Epithelial cell of proximal tubule (primary cell): ENCODE data around the gene GPR17. TPM values are rescaled to one million over a fixed set of nuclear protein-coding genes. Genes with fewer than 3 reads are reported as not detected.

Experiments used
- DNase-seq: peaks from one replicate; pipeline ENCODE4 v3.0.0-alpha.2; 2011; ENCODE audit warnings: low read depth
- H3K4me3 ChIP-seq: 2 replicates; pipeline ENCODE4 v1.5.1; 2011; ENCODE audit warnings: low read depth, mild to moderate bottlenecking, low read length
- CTCF ChIP-seq: conservative IDR thresholded peaks from 2 replicates; pipeline ENCODE4 v1.5.1; 2012; ENCODE audit warnings: low read depth, mild to moderate bottlenecking, low read length
- total RNA-seq: library from RNA; depleted of rRNA; stranded (reverse); fragments of >200 nt; gene quantifications from 2 replicates; pipeline ENCODE4 v1.2.3, GENCODE V29; 2015

The GPR17 gene
- total RNA-seq, 1 donor from 2014 or later = not detected

- no peak for DNase-seq
- H3K4me3 ChIP-seq = no peak overlapping the region
- TF ChIP-seq CTCF = no peak
Observed at GRCh38 chr2:127615511-127616166, 30.3 kb upstream of the GPR17 start.

DNA sequence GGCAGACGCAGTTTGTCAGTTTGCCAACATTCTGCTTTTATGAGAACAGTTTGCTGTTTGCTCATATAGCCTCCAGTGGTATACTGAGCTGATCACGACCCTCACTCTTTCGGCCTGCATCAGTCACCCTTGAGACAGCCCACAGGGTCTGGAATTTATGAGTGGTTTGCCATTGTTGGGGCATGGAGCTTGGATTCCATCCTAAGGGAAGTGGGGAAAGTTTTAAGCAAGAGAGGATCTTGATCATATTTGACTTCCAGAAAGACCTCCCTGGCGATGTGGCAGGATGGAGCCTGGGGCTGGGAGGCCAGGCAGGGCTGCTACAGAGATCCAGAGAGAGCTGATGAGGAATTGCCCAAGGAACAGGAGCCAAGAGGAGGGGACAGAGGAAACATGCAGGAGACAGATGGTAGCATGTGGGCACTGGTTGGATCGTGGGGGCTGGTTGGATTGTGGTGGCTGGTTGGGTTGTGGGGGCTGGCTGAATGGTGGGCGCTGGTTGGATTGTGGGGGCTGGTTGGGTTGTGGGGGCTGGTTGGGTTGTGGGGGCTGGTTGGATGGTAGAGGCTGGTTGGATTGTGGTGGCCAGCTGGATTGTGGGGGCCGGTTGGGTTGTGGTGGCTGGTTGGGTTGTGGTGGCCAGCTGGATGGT, 27.3 kb upstream of the GPR17 start:
- DNase-seq = no peak
- no peak overlapping the region for H3K4me3 ChIP-seq
- TF ChIP-seq CTCF = no peak

GRCh38 chr2:127619203-127619590, 26.8 kb upstream of the GPR17 start:
- no peak overlapping the region for H3K4me3 ChIP-seq
- no peak for DNase-seq
- TF ChIP-seq CTCF = no peak

- no peak overlapping the region for H3K4me3 ChIP-seq
- no peak for DNase-seq
- no peak for TF ChIP-seq CTCF
Observed at GRCh38 chr2:127619877-127620705, 25.9 kb upstream of the GPR17 start.

DNA sequence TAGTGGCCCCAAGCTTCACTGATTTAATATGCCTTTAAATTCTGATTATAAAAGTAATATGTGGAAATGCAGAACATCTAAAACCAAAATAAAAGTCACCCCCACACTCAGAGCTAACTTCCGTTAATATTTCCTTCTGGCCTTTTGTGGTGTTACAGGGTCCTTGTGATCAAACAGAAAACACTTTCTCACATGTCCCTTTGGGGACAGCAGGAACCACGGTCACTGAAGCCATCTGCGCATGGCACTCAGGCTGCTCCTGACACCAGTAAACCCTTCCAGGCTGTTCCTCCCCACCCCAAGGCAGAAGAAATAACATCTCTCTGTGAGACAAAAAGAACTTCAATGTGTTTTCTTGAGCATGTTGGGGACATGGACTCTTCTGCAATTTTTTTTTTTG, 25.1 kb upstream of the GPR17 start:
- no peak overlapping the region for H3K4me3 ChIP-seq
- no peak for TF ChIP-seq CTCF
- DNase-seq = no peak

DNA sequence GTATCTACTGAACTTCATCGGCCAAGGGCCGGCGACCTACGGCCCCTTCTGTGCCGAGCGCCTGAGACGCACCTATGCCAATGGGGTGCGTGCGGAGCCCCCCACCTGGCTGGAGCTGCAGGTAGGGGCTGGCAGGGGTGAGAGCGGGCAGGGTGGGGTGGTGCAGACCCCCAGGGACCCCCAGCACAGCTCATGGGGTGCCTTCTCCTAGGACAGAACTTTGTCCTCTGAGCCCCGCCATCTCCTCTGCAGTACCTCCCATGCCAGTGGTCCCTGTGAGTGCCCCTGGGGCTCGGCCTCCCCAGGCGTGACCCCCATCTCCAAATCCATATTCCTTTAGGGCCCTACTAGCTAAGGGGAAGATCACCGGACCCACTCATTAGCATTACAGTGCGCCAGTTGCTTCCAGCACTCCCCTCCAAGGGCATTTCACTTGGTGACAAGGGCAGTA, 23.9 kb upstream of the GPR17 start:
- TF ChIP-seq CTCF = no peak
- no peak overlapping the region for H3K4me3 ChIP-seq
- DNase-seq = no peak
